ENCODE results near the gene DEPDC1.

Gene DEPDC1

GRCh38 chr1:68485431-68486022 is 11.4 kb downstream of the DEPDC1 start:
- H3K27me3 ChIP-seq (ENCODE audit: insufficient read depth, low read length): no peaks in the 10 kb centered on the region
- no peak overlapping the region for H4K12ac ChIP-seq (ENCODE audit: low read depth, low read length)
- H4K91ac ChIP-seq (ENCODE audit: low read depth, low read length): no peak overlapping the region
- H2BK120ac ChIP-seq (ENCODE audit: insufficient read depth, low read length, poor library complexity): no peak overlapping the region
- no peak overlapping the region for H3K4me3 ChIP-seq (ENCODE audit: low read depth, low read length)
- H3K14ac ChIP-seq (ENCODE audit: low read length): no peak overlapping the region
- no peak overlapping the region for H2BK12ac ChIP-seq (ENCODE audit: low read length)
- no peaks in the 10 kb centered on the region for H3K4me1 ChIP-seq (ENCODE audit: control insufficient read depth in 1 of 2, insufficient read depth in 2 of 2, low read length in 2 of 2)
- H2BK5ac ChIP-seq (ENCODE audit: low read depth, low read length, poor library complexity): no peak overlapping the region
- no peak overlapping the region for H3K18ac ChIP-seq (ENCODE audit: low read length)
- no peak overlapping the region for H3K27ac ChIP-seq (ENCODE audit: low read depth, low read length)
- H3K9ac ChIP-seq (ENCODE audit: low read length): no peak overlapping the region
- no peaks in the 10 kb centered on the region for H3K9me3 ChIP-seq (ENCODE audit: insufficient read depth, low read depth, low read length)
- H4K8ac ChIP-seq (ENCODE audit: low read depth, low read length): no peak overlapping the region
- no peaks in the 10 kb centered on the region for H3K79me1 ChIP-seq (ENCODE audit: low read length)
- H3K79me2 ChIP-seq (ENCODE audit: control insufficient read depth, insufficient read depth, low read length, poor library complexity): no peaks in the 10 kb centered on the region
- no peak overlapping the region for H2AK5ac ChIP-seq (ENCODE audit: low read length)
- H3K23ac ChIP-seq (ENCODE audit: low read length): no peak overlapping the region
- no peak overlapping the region for H3K4ac ChIP-seq (ENCODE audit: low read depth, low read length)
- no peak overlapping the region for H3K4me2 ChIP-seq (ENCODE audit: low read length)
- no CpG with 5 or more reads among the region's 3 CpGs for WGBS (ENCODE audit: extremely low coverage, insufficient coverage, insufficient read length)
- DNase-seq: no peak
- peaks cover 2 to 8% of the 10 kb centered on the region in 2 experiments for H3K36me3 ChIP-seq (ENCODE audit: control insufficient read depth in 1 of 2, insufficient read depth in 2 of 2, low read length in 2 of 2)
- no peak overlapping the region for H2AFZ ChIP-seq (ENCODE audit: insufficient read depth, low read length, poor library complexity)

DNA sequence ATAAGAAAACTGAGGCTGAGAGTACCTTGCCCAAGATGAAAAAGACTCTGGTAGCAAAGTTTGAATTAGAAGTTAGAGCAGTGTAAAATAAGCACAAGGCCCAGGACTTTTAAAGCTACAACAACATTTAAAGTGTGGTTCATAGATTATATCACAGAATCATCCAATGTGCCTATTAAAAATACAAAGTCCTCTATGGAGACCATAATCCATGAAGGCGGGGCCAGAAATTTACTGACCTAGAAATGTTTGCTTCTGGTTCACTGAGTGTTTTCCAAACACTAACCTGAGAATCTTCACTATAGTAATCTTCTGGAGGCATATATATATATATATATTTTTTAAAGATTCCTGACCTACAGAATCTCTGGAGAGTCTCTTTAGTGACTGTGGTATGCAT is 12.3 kb downstream of the DEPDC1 start:
- H3K23ac ChIP-seq (ENCODE audit: low read length): no peak overlapping the region

GRCh38 chr1:68481041-68481440 is 15.8 kb downstream of the DEPDC1 start:
- no peak overlapping the region for H4K8ac ChIP-seq (ENCODE audit: low read depth, low read length)
- H3K36me3 ChIP-seq (ENCODE audit: control insufficient read depth in 1 of 2, insufficient read depth in 2 of 2, low read length in 2 of 2): peaks cover 5 to 11% of the 10 kb centered on the region in 2 experiments
- no peaks in the 10 kb centered on the region for H3K9me3 ChIP-seq (ENCODE audit: insufficient read depth, low read depth, low read length)
- H2AFZ ChIP-seq (ENCODE audit: insufficient read depth, low read length, poor library complexity): no peak overlapping the region
- H2BK12ac ChIP-seq (ENCODE audit: low read length): no peak overlapping the region
- WGBS (ENCODE audit: extremely low coverage, insufficient coverage, insufficient read length): no CpG with 5 or more reads among the region's 3 CpGs
- DNase-seq: no peak
- no peaks in the 10 kb centered on the region for H3K27me3 ChIP-seq (ENCODE audit: insufficient read depth, low read length)
- no peak overlapping the region for H3K4ac ChIP-seq (ENCODE audit: low read depth, low read length)
- H4K12ac ChIP-seq (ENCODE audit: low read depth, low read length): no peak overlapping the region
- no peak overlapping the region for H3K9ac ChIP-seq (ENCODE audit: low read length)
- H4K91ac ChIP-seq (ENCODE audit: low read depth, low read length): no peak overlapping the region
- no peak overlapping the region for H2BK5ac ChIP-seq (ENCODE audit: low read depth, low read length, poor library complexity)
- no peaks in the 10 kb centered on the region for H3K4me1 ChIP-seq (ENCODE audit: control insufficient read depth in 1 of 2, insufficient read depth in 2 of 2, low read length in 2 of 2)
- H3K4me3 ChIP-seq (ENCODE audit: low read depth, low read length): no peak overlapping the region
- H3K23ac ChIP-seq (ENCODE audit: low read length): no peak overlapping the region
- no peak overlapping the region for H2AK5ac ChIP-seq (ENCODE audit: low read length)
- H3K79me1 ChIP-seq (ENCODE audit: low read length): no peaks in the 10 kb centered on the region
- no peak overlapping the region for H3K27ac ChIP-seq (ENCODE audit: low read depth, low read length)
- no peak overlapping the region for H2BK120ac ChIP-seq (ENCODE audit: insufficient read depth, low read length, poor library complexity)
- H3K79me2 ChIP-seq (ENCODE audit: control insufficient read depth, insufficient read depth, low read length, poor library complexity): no peaks in the 10 kb centered on the region
- H3K18ac ChIP-seq (ENCODE audit: low read length): no peak overlapping the region
- no peak overlapping the region for H3K14ac ChIP-seq (ENCODE audit: low read length)
- no peak overlapping the region for H3K4me2 ChIP-seq (ENCODE audit: low read length)

More for the DNA sequence above, 12.3 kb downstream of the DEPDC1 start:
- no peak overlapping the region for H3K18ac ChIP-seq (ENCODE audit: low read length)
- no peak overlapping the region for H3K14ac ChIP-seq (ENCODE audit: low read length)
- H3K27ac ChIP-seq (ENCODE audit: low read depth, low read length): no peak overlapping the region
- H2BK12ac ChIP-seq (ENCODE audit: low read length): no peak overlapping the region
- H3K4me2 ChIP-seq (ENCODE audit: low read length): no peak overlapping the region
- H4K8ac ChIP-seq (ENCODE audit: low read depth, low read length): no peak overlapping the region
- DNase-seq: no peak
- H3K79me1 ChIP-seq (ENCODE audit: low read length): no peaks in the 10 kb centered on the region
- no peak overlapping the region for H2AFZ ChIP-seq (ENCODE audit: insufficient read depth, low read length, poor library complexity)
- no peaks in the 10 kb centered on the region for H3K4me1 ChIP-seq (ENCODE audit: control insufficient read depth in 1 of 2, insufficient read depth in 2 of 2, low read length in 2 of 2)
- H2BK5ac ChIP-seq (ENCODE audit: low read depth, low read length, poor library complexity): no peak overlapping the region
- WGBS (ENCODE audit: extremely low coverage, insufficient coverage, insufficient read length): no CpG with 5 or more reads among the region's 1 CpG
- H3K4ac ChIP-seq (ENCODE audit: low read depth, low read length): no peak overlapping the region
- H4K12ac ChIP-seq (ENCODE audit: low read depth, low read length): no peak overlapping the region
- no peak overlapping the region for H4K91ac ChIP-seq (ENCODE audit: low read depth, low read length)
- no peaks in the 10 kb centered on the region for H3K9me3 ChIP-seq (ENCODE audit: insufficient read depth, low read depth, low read length)
- no peak overlapping the region for H2AK5ac ChIP-seq (ENCODE audit: low read length)
- no peak overlapping the region for H2BK120ac ChIP-seq (ENCODE audit: insufficient read depth, low read length, poor library complexity)
- H3K4me3 ChIP-seq (ENCODE audit: low read depth, low read length): no peak overlapping the region
- H3K9ac ChIP-seq (ENCODE audit: low read length): no peak overlapping the region
- H3K79me2 ChIP-seq (ENCODE audit: control insufficient read depth, insufficient read depth, low read length, poor library complexity): no peaks in the 10 kb centered on the region
- H3K36me3 ChIP-seq (ENCODE audit: control insufficient read depth in 1 of 2, insufficient read depth in 2 of 2, low read length in 2 of 2): peaks cover 2 to 8% of the 10 kb centered on the region in 2 experiments
- no peaks in the 10 kb centered on the region for H3K27me3 ChIP-seq (ENCODE audit: insufficient read depth, low read length)

DNA sequence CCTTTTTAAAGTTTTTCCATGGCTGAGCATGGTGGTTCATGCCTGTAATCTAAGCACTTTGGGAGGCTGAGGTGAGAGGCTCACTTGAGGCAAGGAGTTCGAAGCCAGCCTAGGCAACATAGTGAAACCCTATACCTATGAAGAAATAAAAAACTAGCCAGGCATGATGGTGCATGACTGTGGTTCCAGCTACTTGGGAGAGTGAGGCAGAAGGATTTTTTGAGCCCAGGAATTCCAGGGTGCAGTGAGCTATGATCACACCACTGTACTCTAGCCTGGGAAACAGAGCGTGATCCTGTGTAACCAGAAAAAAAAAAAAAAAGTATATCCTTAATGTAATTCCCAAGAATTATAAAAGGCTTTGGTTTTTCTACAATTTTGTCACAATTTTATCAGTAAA is 17.4 kb downstream of the DEPDC1 start:
- no peak overlapping the region for H3K4ac ChIP-seq (ENCODE audit: low read depth, low read length)
- no peak overlapping the region for H3K14ac ChIP-seq (ENCODE audit: low read length)
- H3K79me1 ChIP-seq (ENCODE audit: low read length): no peaks in the 10 kb centered on the region

More for the DNA sequence above, 17.4 kb downstream of the DEPDC1 start:
- Histone ChIP-seq H4K12ac (ENCODE audit: low read depth, low read length) (no peak overlapping the region), H3K4me1 (ENCODE audit: control insufficient read depth in 1 of 2, insufficient read depth in 2 of 2, low read length in 2 of 2) (no peaks in the 10 kb centered on the region), H4K8ac (ENCODE audit: low read depth, low read length) (no peak overlapping the region), H3K4me2 (ENCODE audit: low read length) (no peak overlapping the region), H3K9me3 (ENCODE audit: insufficient read depth, low read depth, low read length) (no peaks in the 10 kb centered on the region), H2AFZ (ENCODE audit: insufficient read depth, low read length, poor library complexity) (no peak overlapping the region), H3K27ac (ENCODE audit: low read depth, low read length) (no peak overlapping the region), H4K91ac (ENCODE audit: low read depth, low read length) (no peak overlapping the region), H3K36me3 (ENCODE audit: control insufficient read depth in 1 of 2, insufficient read depth in 2 of 2, low read length in 2 of 2) (peaks cover 5 to 9% of the 10 kb centered on the region in 2 experiments), H2BK120ac (ENCODE audit: insufficient read depth, low read length, poor library complexity) (no peak overlapping the region), H2BK5ac (ENCODE audit: low read depth, low read length, poor library complexity) (no peak overlapping the region), H3K9ac (ENCODE audit: low read length) (no peak overlapping the region), H3K18ac (ENCODE audit: low read length) (no peak overlapping the region), H3K79me2 (ENCODE audit: control insufficient read depth, insufficient read depth, low read length, poor library complexity) (no peaks in the 10 kb centered on the region), H3K4me3 (ENCODE audit: low read depth, low read length) (no peak overlapping the region), H3K27me3 (ENCODE audit: insufficient read depth, low read length) (no peaks in the 10 kb centered on the region), H2BK12ac (ENCODE audit: low read length) (no peak overlapping the region), H2AK5ac (ENCODE audit: low read length) (no peak overlapping the region), H3K23ac (ENCODE audit: low read length) (no peak overlapping the region)
- DNase-seq: no peak
- no CpG with 5 or more reads among the region's 2 CpGs for WGBS (ENCODE audit: extremely low coverage, insufficient coverage, insufficient read length)
